Glutamatergic neuron (in vitro differentiated cells): ENCODE data around the gene FCMR. TPM values are rescaled to one million over a fixed set of nuclear protein-coding genes. Genes with fewer than 3 reads are reported as not detected.

Experiments
- DNase-seq: peaks from one replicate; pipeline ENCODE4 v3.0.0; 2022
- H3K27ac Mint-ChIP-seq: one replicate; pipeline ENCODE4 v1.8.0; 2020; ENCODE audit warnings: mild to moderate bottlenecking, mixed read lengths, inconsistent platforms; ENCODE audit not compliant: unreplicated experiment
- H3K27me3 Mint-ChIP-seq: one replicate; pipeline ENCODE4 v1.8.0; 2020; ENCODE audit warnings: mild to moderate bottlenecking, moderate library complexity, mixed read lengths, inconsistent platforms; ENCODE audit not compliant: unreplicated experiment
- H3K36me3 Mint-ChIP-seq: one replicate; pipeline ENCODE4 v1.8.0; 2020; ENCODE audit warnings: mild to moderate bottlenecking, mixed read lengths, inconsistent platforms; ENCODE audit not compliant: unreplicated experiment
- H3K4me1 Mint-ChIP-seq: one replicate; pipeline ENCODE4 v1.8.0; 2020; ENCODE audit warnings: mild to moderate bottlenecking, low read depth, mixed read lengths, inconsistent platforms; ENCODE audit not compliant: unreplicated experiment
- H3K4me3 Mint-ChIP-seq: one replicate; pipeline ENCODE4 v1.8.0; 2020; ENCODE audit warnings: mild to moderate bottlenecking, mixed read lengths, inconsistent platforms; ENCODE audit not compliant: unreplicated experiment
- H3K9me3 Mint-ChIP-seq: one replicate; pipeline ENCODE4 v1.8.0; 2020; ENCODE audit warnings: mild to moderate bottlenecking, moderate library complexity, mixed read lengths, inconsistent platforms; ENCODE audit not compliant: unreplicated experiment
- CTCF ChIP-seq: fragments of 200-600 bp; sonication (generic); IDR thresholded peaks from one replicate; pipeline ENCODE4 v1.5.0; 2021; ENCODE audit not compliant: partially characterized antibody, unreplicated experiment
- total RNA-seq: library from RNA; stranded (reverse); fragmentation: NEBNext Ultra II Directional; extraction: Animal tissue kit (Norgen Biotek cat#: 25700); gene quantifications from one replicate; pipeline ENCODE4 v1.2.1, GENCODE V29; 2021; ENCODE audit not compliant: unreplicated experiment

The FCMR gene
- total RNA-seq, 1 donor from 2014 or later, result not detected

- H3K4me3 Mint-ChIP-seq, result no peak overlapping the region
- no peaks in the 10 kb centered on the region for H3K4me1 Mint-ChIP-seq
- no peak overlapping the region for H3K27ac Mint-ChIP-seq
- peak; percentile 75 for DNase-seq
- TF ChIP-seq CTCF, result peak; percentile 85
- H3K36me3 Mint-ChIP-seq, result no peaks in the 10 kb centered on the region
- no peaks in the 10 kb centered on the region for H3K9me3 Mint-ChIP-seq
- peaks cover 13% of the 10 kb centered on the region for H3K27me3 Mint-ChIP-seq
These were observed 9.2 kb downstream of the FCMR start for GRCh38 chr1:206912445-206913095.

DNA sequence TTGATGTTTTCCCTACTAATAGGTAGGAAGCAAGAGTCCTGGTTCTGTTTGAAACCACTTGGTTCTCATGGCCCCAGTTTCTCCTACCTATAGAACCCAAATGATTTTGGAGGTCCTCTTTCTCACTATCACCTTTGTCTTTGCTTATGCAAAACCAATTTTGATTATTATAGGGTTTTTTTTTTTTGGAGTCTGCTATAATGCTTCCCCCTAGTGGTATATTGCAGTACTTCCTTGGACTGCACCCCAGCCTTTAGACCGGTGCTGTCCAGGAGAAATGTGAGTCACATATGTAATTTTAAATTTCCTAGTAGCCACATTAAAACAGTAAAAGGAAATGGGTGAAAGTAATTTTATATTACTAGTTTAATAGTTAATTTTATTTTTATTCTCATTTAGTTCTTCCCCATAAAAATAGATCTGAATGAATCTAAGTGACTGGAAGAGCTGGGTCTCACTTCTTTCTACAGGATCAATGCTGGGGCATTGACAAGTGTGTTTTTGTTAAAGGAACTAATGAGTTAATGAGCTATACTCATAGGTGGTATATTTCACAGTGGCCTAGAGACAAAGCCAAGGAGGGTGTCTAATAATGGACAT is 10.6 kb downstream of the FCMR start:
- Mint-ChIP-seq H3K27ac (no peak overlapping the region), H3K36me3 (no peaks in the 10 kb centered on the region), H3K4me1 (no peaks in the 10 kb centered on the region), H3K4me3 (no peak overlapping the region), H3K27me3 (peaks cover 17% of the 10 kb centered on the region), H3K9me3 (no peaks in the 10 kb centered on the region)
- no peak for DNase-seq
- TF ChIP-seq CTCF, result peak; percentile 95

GRCh38 chr1:206909883-206910318 is 11.8 kb downstream of the FCMR start:
- no peak for DNase-seq
- Mint-ChIP-seq H3K9me3 (no peaks in the 10 kb centered on the region), H3K27ac (no peak overlapping the region), H3K4me1 (no peaks in the 10 kb centered on the region), H3K27me3 (peaks cover 17% of the 10 kb centered on the region), H3K36me3 (no peaks in the 10 kb centered on the region), H3K4me3 (peak overlapping the region; percentile 67)
- TF ChIP-seq CTCF, result no peak

GRCh38 chr1:206909161-206909882 is 12.4 kb downstream of the FCMR start:
- H3K27ac Mint-ChIP-seq, result no peak overlapping the region
- peak overlapping the region; percentile 67 for H3K4me3 Mint-ChIP-seq
- H3K36me3 Mint-ChIP-seq, result no peaks in the 10 kb centered on the region
- peaks cover 2% of the 10 kb centered on the region for H3K9me3 Mint-ChIP-seq
- peaks cover 15% of the 10 kb centered on the region for H3K27me3 Mint-ChIP-seq
- H3K4me1 Mint-ChIP-seq, result no peaks in the 10 kb centered on the region
- TF ChIP-seq CTCF, result no peak
- DNase-seq, result peak; percentile 37

- Mint-ChIP-seq H3K9me3 (peaks cover 3% of the 10 kb centered on the region), H3K4me3 (peak overlapping the region; percentile 18)
- no peak for DNase-seq
These were observed 13.7 kb downstream of the FCMR start for GRCh38 chr1:206908038-206908437.

More at GRCh38 chr1:206908038-206908437, 13.7 kb downstream of the FCMR start:
- Mint-ChIP-seq H3K27me3 (peaks cover 8% of the 10 kb centered on the region), H3K4me1 (no peaks in the 10 kb centered on the region), H3K36me3 (no peaks in the 10 kb centered on the region), H3K27ac (no peak overlapping the region)
- TF ChIP-seq CTCF, result no peak
